HTERT RPE-1 (cell line): Measurements from ENCODE around the gene HMG20A.

Experiments
- in situ Hi-C: fragments of 300-500 bp; cut with MboI; formaldehyde crosslinking; loops from 4 replicates; pipeline ENCODE4 v1.14.3; 2020; ENCODE audit warnings: low sequenced_read_pairs

Gene HMG20A

DNA sequence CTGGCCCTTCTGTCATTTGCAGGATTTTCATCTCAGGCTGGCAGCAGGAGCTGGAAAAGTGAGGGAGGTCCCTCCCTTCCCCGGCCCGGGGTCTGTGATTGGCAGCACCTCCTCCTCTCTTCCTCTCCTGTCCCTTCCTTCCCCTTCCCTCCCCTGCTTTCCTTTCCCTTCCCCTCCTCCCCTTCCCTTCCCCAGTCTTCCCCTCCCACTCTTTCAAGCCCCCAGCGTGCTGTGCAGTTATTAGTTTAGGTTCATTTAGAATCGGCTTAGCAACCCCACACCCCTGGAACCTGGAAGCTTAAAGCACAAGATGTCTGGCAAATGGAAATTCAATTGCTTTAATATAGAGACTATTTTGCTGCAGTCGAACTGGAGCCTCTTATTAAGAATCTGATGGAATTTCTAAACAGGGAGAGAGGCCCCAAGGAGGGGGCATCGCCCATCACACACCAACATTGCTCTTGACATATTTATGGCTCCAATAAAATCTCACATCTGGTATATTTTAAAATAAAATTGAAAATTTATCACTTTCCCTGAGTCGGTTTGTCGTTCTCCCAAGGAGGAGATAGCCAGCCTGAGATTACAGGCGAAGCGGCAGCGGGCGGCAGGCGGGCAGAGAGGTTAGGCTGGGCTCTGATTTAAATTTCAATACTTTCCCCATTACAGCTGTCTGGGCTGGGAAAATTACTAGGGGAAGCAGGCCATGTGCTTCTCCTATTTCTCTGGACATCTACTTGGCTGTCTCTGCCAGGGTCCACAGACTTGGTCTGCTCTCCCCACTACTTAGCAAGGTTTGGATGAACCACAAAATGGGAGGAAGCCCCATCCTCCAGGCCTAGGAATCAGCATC lies 113.1 kb downstream of the HMG20A start:
- in situ Hi-C loops: no loop called here
